Stimulated activated CD4-positive, alpha-beta T cell treated with anti-CD3 and anti-CD28 coated beads, Interleukin-2, amount 100 ng/mL, for 24 hours (primary cell): ENCODE data around the gene CST11.
A peak's percentile ranks its signal among the peaks of the same experiment; 100 is the strongest.
"Not testable (repeated sequence)": the region's sequence is repeated elsewhere in the genome, so short reads cannot be mapped to it uniquely, and the experiment has no call there.

Source experiments
- DNase-seq, 2 donors: peaks; one replicate each; pipeline ENCODE4 v3.0.0-alpha.2; 2020

CST11 gene

GRCh38 chr20:23452776-23453175 lies at the start of gene CST11:
Gene CST11 (minus strand): TSS chr20:23452876. CDS start chr20:23452811, 65 bp downstream.
- no peak for DNase-seq

GRCh38 chr20:23501926-23502325 lies 49.2 kb upstream of the CST11 start:
- no peak for DNase-seq

GRCh38 chr20:23497536-23497935 lies 44.9 kb upstream of the CST11 start:
- DNase-seq: peak in 1 of 2 donors; percentile 20

- no peak for DNase-seq
Measured at GRCh38 chr20:23493172-23493772, 40.6 kb upstream of the CST11 start.

- peak; percentile 21 to 31 for DNase-seq
Measured at GRCh38 chr20:23492292-23492691, 39.6 kb upstream of the CST11 start.

GRCh38 chr20:23490817-23491216 lies 38.1 kb upstream of the CST11 start, which contains the start of gene CST8:
Gene CST8 (plus strand): TSS chr20:23491117. CDS start chr20:23491668, 551 bp downstream.
- DNase-seq: no peak

GRCh38 chr20:23488996-23489395 lies 36.3 kb upstream of the CST11 start:
- no peak for DNase-seq

GRCh38 chr20:23488470-23488869 lies 35.8 kb upstream of the CST11 start:
- DNase-seq: no peak

GRCh38 chr20:23484081-23484480 lies 31.4 kb upstream of the CST11 start:
- DNase-seq: no peak

- no peak for DNase-seq
Measured at GRCh38 chr20:23482138-23482537, 29.5 kb upstream of the CST11 start.

- no peak for DNase-seq
Measured at GRCh38 chr20:23479043-23479442, 26.4 kb upstream of the CST11 start.

GRCh38 chr20:23477223-23477622 lies 24.5 kb upstream of the CST11 start:
- no peak for DNase-seq

- no peak for DNase-seq
Measured at GRCh38 chr20:23476015-23476754, 23.5 kb upstream of the CST11 start.

- DNase-seq: no peak
Measured at GRCh38 chr20:23475395-23475794, 22.7 kb upstream of the CST11 start.

- not testable (repeated sequence) for DNase-seq
Measured at GRCh38 chr20:23473293-23473692, 20.6 kb upstream of the CST11 start.

- DNase-seq: not testable (repeated sequence)
Measured at GRCh38 chr20:23472306-23472705, 19.6 kb upstream of the CST11 start.

GRCh38 chr20:23466961-23467360 lies 14.3 kb upstream of the CST11 start:
- not testable (repeated sequence) for DNase-seq

GRCh38 chr20:23461180-23461579 lies 8.5 kb upstream of the CST11 start:
- DNase-seq: no peak

GRCh38 chr20:23459461-23460150 lies 6.9 kb upstream of the CST11 start:
- DNase-seq: no peak

- DNase-seq: no peak
Measured at GRCh38 chr20:23456873-23457272, 4.2 kb upstream of the CST11 start.

- DNase-seq: no peak
Measured at GRCh38 chr20:23456409-23456808, 3.7 kb upstream of the CST11 start.

- DNase-seq: no peak
Measured at GRCh38 chr20:23455639-23456038, 3.0 kb upstream of the CST11 start.

- DNase-seq: no peak
Measured at GRCh38 chr20:23454816-23455215, 2.1 kb upstream of the CST11 start.
